Osteoblast (primary cell): Measurements from ENCODE around the gene RIT1. TPM values are rescaled to one million over a fixed set of nuclear protein-coding genes. Genes with fewer than 3 reads are reported as not detected.
A peak's percentile ranks its signal among the peaks of the same experiment; 100 is the strongest.

Source experiments
- DNase-seq: peaks from one replicate; pipeline ENCODE4 v3.0.0; 2011; ENCODE audit warnings: low spot score, mixed read lengths; ENCODE audit not compliant: insufficient read length; ENCODE audit errors: missing footprints
- H2AFZ ChIP-seq: 2 replicates; pipeline ENCODE4 v1.6.0; 2011; ENCODE audit warnings: mild to moderate bottlenecking, low read length
- H3K27ac ChIP-seq: 2 replicates; pipeline ENCODE4 v1.5.1; 2011; ENCODE audit warnings: mild to moderate bottlenecking, low read depth, low read length, moderate library complexity
- H3K27me3 ChIP-seq: 2 replicates; pipeline ENCODE4 v1.6.0; 2012; ENCODE audit warnings: mild to moderate bottlenecking, control low read depth, inconsistent platforms, low read length, moderate library complexity; ENCODE audit not compliant: insufficient read depth
- H3K36me3 ChIP-seq: 2 replicates; pipeline ENCODE4 v1.5.1; 2011; ENCODE audit warnings: mild to moderate bottlenecking, low read length, control low read depth, moderate library complexity; ENCODE audit not compliant: insufficient read depth
- H3K4me1 ChIP-seq: 2 replicates; pipeline ENCODE4 v1.5.1; 2011; ENCODE audit warnings: mild to moderate bottlenecking, low read length, control low read depth, moderate library complexity; ENCODE audit not compliant: insufficient read depth
- H3K4me2 ChIP-seq: 2 replicates; pipeline ENCODE4 v1.6.0; 2011; ENCODE audit warnings: mild to moderate bottlenecking, low read length; ENCODE audit not compliant: insufficient read depth
- H3K4me3 ChIP-seq: fragments of 200-600 bp; sonication (generic); 3 replicates; pipeline ENCODE4 v1.5.1; 2012; ENCODE audit warnings: mild to moderate bottlenecking, low read length, inconsistent platforms; ENCODE audit not compliant: insufficient read depth
- H3K79me2 ChIP-seq: 2 replicates; pipeline ENCODE4 v1.6.0; 2012; ENCODE audit warnings: mild to moderate bottlenecking, low read length, control low read depth, inconsistent platforms; ENCODE audit not compliant: insufficient read depth
- H3K9me3 ChIP-seq: 2 replicates; pipeline ENCODE4 v1.5.1; 2011; ENCODE audit warnings: low read depth, low read length, control low read depth
- H4K20me1 ChIP-seq: 2 replicates; pipeline ENCODE4 v1.6.0; 2012; ENCODE audit warnings: mild to moderate bottlenecking, low read length, control low read depth; ENCODE audit not compliant: insufficient read depth
- CTCF ChIP-seq: IDR thresholded peaks from 2 replicates; pipeline ENCODE4 v1.5.1; 2011; ENCODE audit warnings: mild to moderate bottlenecking, low read depth, low read length, moderate library complexity; ENCODE audit errors: extremely low read depth
- total RNA-seq: library from RNA; depleted of rRNA; stranded (reverse); fragments of >200 nt; gene quantifications from 2 replicates; pipeline ENCODE4 v1.2.3, GENCODE V29; 2012

Gene RIT1
- total RNA-seq, 1 donor: 36.9 TPM

- peaks cover 48% of the 10 kb centered on the region for H3K79me2 ChIP-seq
- no peak for DNase-seq
- no peak overlapping the region for H3K27ac ChIP-seq
- no peaks in the 10 kb centered on the region for H3K4me1 ChIP-seq
- H3K4me2 ChIP-seq: no peak overlapping the region
- TF ChIP-seq CTCF: no peak
- no peaks in the 10 kb centered on the region for H4K20me1 ChIP-seq
- H2AFZ ChIP-seq: no peak overlapping the region
- H3K4me3 ChIP-seq: no peak overlapping the region
- no peaks in the 10 kb centered on the region for H3K9me3 ChIP-seq
- peaks cover 89% of the 10 kb centered on the region for H3K36me3 ChIP-seq
- H3K27me3 ChIP-seq: no peaks in the 10 kb centered on the region
Observed at GRCh38 chr1:155904261-155904660, 6.9 kb downstream of the RIT1 start.

- no peak overlapping the region for H3K27ac ChIP-seq
- no peak overlapping the region for H3K4me2 ChIP-seq
- TF ChIP-seq CTCF: no peak
- peaks cover 22% of the 10 kb centered on the region for H3K79me2 ChIP-seq
- no peak overlapping the region for H3K4me3 ChIP-seq
- no peaks in the 10 kb centered on the region for H4K20me1 ChIP-seq
- peaks cover 69% of the 10 kb centered on the region for H3K36me3 ChIP-seq
- DNase-seq: peak; percentile 13
- no peaks in the 10 kb centered on the region for H3K4me1 ChIP-seq
- H3K27me3 ChIP-seq: no peaks in the 10 kb centered on the region
- H2AFZ ChIP-seq: no peak overlapping the region
- no peaks in the 10 kb centered on the region for H3K9me3 ChIP-seq
Observed at GRCh38 chr1:155900161-155900560, 11.0 kb downstream of the RIT1 start.

GRCh38 chr1:155899683-155900082 is 11.5 kb downstream of the RIT1 start:
- no peak overlapping the region for H3K27ac ChIP-seq
- no peak overlapping the region for H2AFZ ChIP-seq
- no peak overlapping the region for H3K4me3 ChIP-seq
- no peaks in the 10 kb centered on the region for H3K9me3 ChIP-seq
- H3K79me2 ChIP-seq: peaks cover 18% of the 10 kb centered on the region
- DNase-seq: no peak
- H3K27me3 ChIP-seq: no peaks in the 10 kb centered on the region
- H3K4me1 ChIP-seq: no peaks in the 10 kb centered on the region
- TF ChIP-seq CTCF: no peak
- H3K36me3 ChIP-seq: peaks cover 64% of the 10 kb centered on the region
- no peak overlapping the region for H3K4me2 ChIP-seq
- no peaks in the 10 kb centered on the region for H4K20me1 ChIP-seq

GRCh38 chr1:155898888-155899287 is 12.3 kb downstream of the RIT1 start:
- no peak for TF ChIP-seq CTCF
- Histone ChIP-seq H3K79me2 (peaks cover 12% of the 10 kb centered on the region), H3K4me3 (no peak overlapping the region), H4K20me1 (no peaks in the 10 kb centered on the region), H2AFZ (no peak overlapping the region), H3K27ac (no peak overlapping the region), H3K9me3 (no peaks in the 10 kb centered on the region), H3K4me2 (no peak overlapping the region), H3K4me1 (peaks cover 3% of the 10 kb centered on the region), H3K27me3 (no peaks in the 10 kb centered on the region), H3K36me3 (peaks cover 56% of the 10 kb centered on the region)
- DNase-seq: peak; percentile 34
